SK-N-SH (cell line): ENCODE data around the gene HTR1D. TPM values are rescaled to one million over a fixed set of nuclear protein-coding genes. Genes with fewer than 3 reads are reported as not detected.

Experiments
- CTCF ChIA-PET: fragments of 300-600, 350-600 bp; formaldehyde crosslinking; extraction: SDS; loops from one replicate; lab custom pipeline; 2021; lab: Yijun Ruan, JAX
- POLR2A ChIA-PET: fragments of 350-600 bp; sonication (Branson Sonifier 250); formaldehyde crosslinking; extraction: SDS; loops from one replicate; lab custom pipeline; 2020; ENCODE audit warnings: antibody characterized with exemption, inconsistent platforms; lab: Yijun Ruan, JAX
- DNase-seq: peaks from one replicate; pipeline ENCODE4 v3.0.0; 2012
- H2AFZ ChIP-seq: fragments of 200-600 bp; sonication (generic); 2 replicates; pipeline ENCODE4 v1.8.1; 2016; ENCODE audit warnings: antibody characterized with exemption, mild to moderate bottlenecking, low read depth
- H3F3A ChIP-seq: fragments of 200-600 bp; sonication (generic); replicated peaks from 2 replicates; pipeline ENCODE3; 2016; ENCODE audit warnings: antibody characterized with exemption, mild to moderate bottlenecking; ENCODE audit not compliant: insufficient read depth
- H3K27ac ChIP-seq, 2 experiments: fragments of 200-500 bp in 1 of 2; fragments of 200-600 bp in 1 of 2; sonication (Bioruptor generic) in 1 of 2; sonication (generic), shearing (Covaris generic) in 1 of 2; 2 replicates each; pipeline versions ENCODE4 v1.5.1 to v1.6.1; 2014 to 2016; ENCODE audit warnings: low read depth in 2 of 2, inconsistent platforms in 1 of 2, low read length in 1 of 2, mild to moderate bottlenecking in 1 of 2, mixed read lengths in 1 of 2
- H3K27me3 ChIP-seq: fragments of 200-600 bp; sonication (generic), shearing (Covaris generic); 2 replicates; pipeline ENCODE4 v1.6.1; 2016; ENCODE audit warnings: mixed run types; ENCODE audit not compliant: insufficient read depth
- H3K36me3 ChIP-seq, 2 experiments: fragments of 200-500 bp in 1 of 2; fragments of 200-600 bp in 1 of 2; sonication (Bioruptor generic) in 1 of 2; sonication (generic) in 1 of 2; replicated peaks in 1 of 2; 2 replicates each; pipeline versions ENCODE3 to v1.5.1; 2014 to 2016; ENCODE audit warnings: low read length in 1 of 2, mild to moderate bottlenecking in 1 of 2; ENCODE audit not compliant: insufficient read depth in 2 of 2, control insufficient read depth in 1 of 2
- H3K4me1 ChIP-seq, 2 experiments: fragments of 200-500 bp in 1 of 2; fragments of 200-600 bp in 1 of 2; sonication (Bioruptor generic) in 1 of 2; sonication (generic), shearing (Covaris generic) in 1 of 2; 2 replicates each; pipeline versions ENCODE4 v1.5.1 to v1.6.1; 2014 to 2016; ENCODE audit warnings: low read depth in 1 of 2, low read length in 1 of 2, mixed run types in 1 of 2; ENCODE audit not compliant: insufficient read depth in 2 of 2, control insufficient read depth in 1 of 2
- H3K4me2 ChIP-seq: fragments of 200-600 bp; sonication (generic), shearing (Covaris generic); 2 replicates; pipeline ENCODE4 v1.6.1; 2017; ENCODE audit warnings: mixed run types
- H3K4me3 ChIP-seq, 2 experiments: fragments of 200-500 bp in 1 of 2; fragments of 200-600 bp in 1 of 2; sonication (Bioruptor generic) in 1 of 2; sonication (generic), shearing (Covaris generic) in 1 of 2; 2 replicates each; pipeline versions ENCODE4 v1.5.1 to v1.8.1; 2014 to 2016; ENCODE audit warnings: low read depth in 2 of 2, inconsistent platforms in 1 of 2, low read length in 1 of 2, mild to moderate bottlenecking in 1 of 2, mixed read lengths in 1 of 2, moderate library complexity in 1 of 2
- H3K79me2 ChIP-seq: fragments of 200-600 bp; sonication (generic); 2 replicates; pipeline ENCODE4 v1.8.1; 2017; ENCODE audit warnings: mild to moderate bottlenecking; ENCODE audit not compliant: insufficient read depth
- H3K9ac ChIP-seq: fragments of 200-600 bp; sonication (generic); 2 replicates; pipeline ENCODE4 v1.6.1; 2017; ENCODE audit warnings: mixed run types
- H3K9me2 ChIP-seq: fragments of 200-600 bp; sonication (generic); 2 replicates; pipeline ENCODE4 v1.6.1; 2017; ENCODE audit warnings: mixed run types
- H3K9me3 ChIP-seq: fragments of 200-600 bp; sonication (generic); 2 replicates; pipeline ENCODE4 v1.6.1; 2017; ENCODE audit warnings: mixed run types, mild to moderate bottlenecking, moderate library complexity
- H4K20me1 ChIP-seq: fragments of 200-600 bp; sonication (generic); 2 replicates; pipeline ENCODE4 v1.6.1; 2017; ENCODE audit warnings: mild to moderate bottlenecking, mixed run types; ENCODE audit not compliant: insufficient read depth
- CTCF ChIP-seq: fragments of 200-600 bp; sonication (generic); IDR thresholded peaks from 2 replicates; pipeline ENCODE4 v1.6.1; 2017; ENCODE audit warnings: antibody characterized with exemption, mild to moderate bottlenecking, moderate library complexity
- ELF1 ChIP-seq: IDR thresholded peaks from 2 replicates; pipeline ENCODE4 v1.4.0; 2012
- EZH2phosphoT487 ChIP-seq: fragments of 200-600 bp; sonication (generic); IDR thresholded peaks from 2 replicates; pipeline ENCODE4 v1.6.1; 2017; ENCODE audit warnings: low read depth, mixed run types, mild to moderate bottlenecking, antibody characterized with exemption, moderate library complexity, borderline replicate concordance
- GATA2 ChIP-seq: sonication (generic); formaldehyde crosslinking; IDR thresholded peaks from 2 replicates; pipeline ENCODE4 v1.5.0; 2020; ENCODE audit warnings: mild to moderate bottlenecking, missing genetic modification reagents
- REST ChIP-seq: IDR thresholded peaks from 2 replicates; pipeline ENCODE4 v1.6.1; 2012; ENCODE audit warnings: mild to moderate bottlenecking, low read depth, low read length, moderate library complexity
- TAF1 ChIP-seq: IDR thresholded peaks from 2 replicates; pipeline ENCODE4 v1.6.1; 2012; ENCODE audit warnings: low read depth, mild to moderate bottlenecking, low read length, moderate library complexity, borderline replicate concordance
- USF2 ChIP-seq: fragments of 150-350 bp; IDR thresholded peaks from 2 replicates; pipeline ENCODE4 v1.6.1; 2017; ENCODE audit warnings: antibody characterized with exemption, low read length, low read depth, borderline replicate concordance
- YY1 ChIP-seq: IDR thresholded peaks from 2 replicates; pipeline ENCODE4 v1.4.0; 2012; ENCODE audit warnings: low read depth, mild to moderate bottlenecking
- WGBS: methylation state at CpG from one replicate; pipeline ENCODE4 v1.1.6; 2017; ENCODE audit warnings: low lambda C conversion rate; 5-methylcytosine and 5-hydroxymethylcytosine counted together
- polyA plus RNA-seq, 3 experiments: library from polyadenylated mRNA; depleted of rRNA; stranded (reverse); fragments of >200 nt; gene quantifications; 2 replicates each; pipeline ENCODE4 v1.2.3, GENCODE V29; 2012

Gene HTR1D
- polyA plus RNA-seq, 1 of the 3 experiments (the other 2 are of a cell fraction) = 0.39 TPM

GRCh38 chr1:23163395-23163794, 53.9 kb downstream of the HTR1D start:
- no peaks in the 10 kb centered on the region for H3K36me3 ChIP-seq
- peaks cover 95% of the 10 kb centered on the region for H3K79me2 ChIP-seq
- H3K9me2 ChIP-seq = no peaks in the 10 kb centered on the region
- no peaks in the 10 kb centered on the region for H3K9me3 ChIP-seq
- TF ChIP-seq REST (no peak), CTCF (no peak), ELF1 (no peak), EZH2phosphoT487 (no peak), TAF1 (no peak), USF2 (no peak), GATA2 (CRISPR knock-in tag) (no peak), YY1 (no peak)
- no peak overlapping the region for H2AFZ ChIP-seq
- CTCF ChIA-PET = interaction anchor here (1.2 to 3.6 kb wide), 4 partner anchors 11 to 21 kb away, joined by 3 to 16 read pairs (median 4); no protein-coding TSS in a partner anchor
- DNase-seq = no peak
- no peak overlapping the region for H3K4me2 ChIP-seq
- no peak overlapping the region for H3K27ac ChIP-seq
- H3K9ac ChIP-seq = no peak overlapping the region
- no peak overlapping the region for H3K4me3 ChIP-seq
- H4K20me1 ChIP-seq = peaks cover 92% of the 10 kb centered on the region
- H3K4me1 ChIP-seq = peaks cover 5 to 14% of the 10 kb centered on the region in 2 experiments; a peak in 2 of 4 replicates
- POLR2A ChIA-PET = no interaction called here
- peaks cover 8% of the 10 kb centered on the region for H3F3A ChIP-seq
- H3K27me3 ChIP-seq = no peaks in the 10 kb centered on the region
- WGBS = 98% methylated on average over 3 of the region's 3 CpGs
